HepG2 (cell line): ENCODE measurements around the gene TBC1D10B. TPM values are rescaled to one million over a fixed set of nuclear protein-coding genes. Genes with fewer than 3 reads are reported as not detected.
A peak's percentile ranks its signal among the peaks of the same experiment; 100 is the strongest.

Source experiments
- BCL6 ChIP-seq: IDR thresholded peaks from 2 replicates; pipeline ENCODE4 v1.6.1; 2016; ENCODE audit warnings: missing genetic modification reagents, missing compliant biosample characterization
- CBX5 ChIP-seq: sonication (generic); formaldehyde crosslinking; IDR thresholded peaks from 2 replicates; pipeline ENCODE4 v1.4.0; 2020; ENCODE audit warnings: missing genetic modification reagents, borderline replicate concordance
- CENPT ChIP-seq: sonication (generic); formaldehyde crosslinking; IDR thresholded peaks from 2 replicates; pipeline ENCODE4 v1.8.0; 2022; ENCODE audit warnings: low read depth, mild to moderate bottlenecking, moderate library complexity, missing genetic modification reagents
- CHD4 ChIP-seq: fragments of 200-600 bp; sonication (generic); IDR thresholded peaks from 2 replicates; pipeline ENCODE4 v1.7.0; 2017; ENCODE audit warnings: mild to moderate bottlenecking, low read length, borderline replicate concordance
- FOSL2 ChIP-seq: sonication (generic); formaldehyde crosslinking; IDR thresholded peaks from 2 replicates; pipeline ENCODE4 v1.4.0; 2020; ENCODE audit warnings: missing genetic modification reagents
- FOXA3 ChIP-seq: IDR thresholded peaks from 2 replicates; pipeline ENCODE4 v1.6.1; 2016; ENCODE audit warnings: missing genetic modification reagents, missing compliant biosample characterization
- FOXK1 ChIP-seq: sonication (generic); formaldehyde crosslinking; IDR thresholded peaks from 2 replicates; pipeline ENCODE4 v1.4.0; 2020; ENCODE audit warnings: low read depth, missing genetic modification reagents, borderline replicate concordance
- FUBP1 ChIP-seq: sonication (generic); formaldehyde crosslinking; IDR thresholded peaks from 2 replicates; pipeline ENCODE4 v1.5.1; 2020; ENCODE audit warnings: missing genetic modification reagents, mild to moderate bottlenecking, borderline replicate concordance
- GABPB1 ChIP-seq: IDR thresholded peaks from 2 replicates; pipeline ENCODE4 v1.6.1; 2016; ENCODE audit warnings: mild to moderate bottlenecking, missing genetic modification reagents, moderate library complexity, missing compliant biosample characterization
- HNF4A ChIP-seq: sonication (generic); formaldehyde crosslinking; IDR thresholded peaks from 2 replicates; pipeline ENCODE4 v1.4.0; 2020; ENCODE audit warnings: missing genetic modification reagents
- IRF9 ChIP-seq: sonication (generic); formaldehyde crosslinking; IDR thresholded peaks from 2 replicates; pipeline ENCODE4 v1.8.0; 2022; ENCODE audit warnings: missing genetic modification reagents, mild to moderate bottlenecking, borderline replicate concordance
- PBX3 ChIP-seq: sonication (generic); formaldehyde crosslinking; IDR thresholded peaks from 2 replicates; pipeline ENCODE4 v1.8.1; 2023; ENCODE audit warnings: missing genetic modification reagents, inconsistent platforms, borderline replicate concordance
- RAD51 ChIP-seq: fragments of 450-650 bp; IDR thresholded peaks from 2 replicates; pipeline ENCODE4 v1.6.1; 2016; ENCODE audit warnings: borderline replicate concordance
- RELA ChIP-seq: sonication (generic); formaldehyde crosslinking; IDR thresholded peaks from 2 replicates; pipeline ENCODE4 v1.4.0; 2020; ENCODE audit warnings: missing genetic modification reagents
- SOX6 ChIP-seq, 2 experiments: fragments of 450-650 bp in 1 of 2; sonication (generic) in 1 of 2; formaldehyde crosslinking in 1 of 2; IDR thresholded peaks; 2 replicates each; pipeline versions ENCODE4 v1.4.0 to v1.6.1; 2017 to 2020; ENCODE audit warnings: antibody characterized with exemption in 1 of 2, mild to moderate bottlenecking in 1 of 2, missing genetic modification reagents in 1 of 2
- TCF7L2 ChIP-seq: IDR thresholded peaks from 2 replicates; pipeline ENCODE4 v1.6.1; 2011; ENCODE audit warnings: mild to moderate bottlenecking, low read depth, low read length, moderate library complexity
- ZBTB7B ChIP-seq: sonication (generic); formaldehyde crosslinking; IDR thresholded peaks from 2 replicates; pipeline ENCODE4 v1.4.0; 2020; ENCODE audit warnings: missing genetic modification reagents
- ZFP36L1 ChIP-seq: sonication (generic); formaldehyde crosslinking; IDR thresholded peaks from 2 replicates; pipeline ENCODE4 v1.8.0; 2022; ENCODE audit warnings: mild to moderate bottlenecking, missing genetic modification reagents, moderate library complexity
- ZMYM3 ChIP-seq: sonication (generic); formaldehyde crosslinking; IDR thresholded peaks from 2 replicates; pipeline ENCODE4 v1.5.1; 2020; ENCODE audit warnings: mild to moderate bottlenecking, missing genetic modification reagents
- ZNF382 ChIP-seq: sonication (generic); formaldehyde crosslinking; IDR thresholded peaks from 2 replicates; pipeline ENCODE4 v1.5.0; 2020; ENCODE audit warnings: missing genetic modification reagents, mild to moderate bottlenecking, borderline replicate concordance
- ZNF441 ChIP-seq: sonication (generic); formaldehyde crosslinking; IDR thresholded peaks from 2 replicates; pipeline ENCODE4 v1.7.0; 2021; ENCODE audit warnings: missing genetic modification reagents, borderline replicate concordance
- ZNF710 ChIP-seq: sonication (generic); formaldehyde crosslinking; IDR thresholded peaks from 2 replicates; pipeline ENCODE4 v1.5.0; 2020; ENCODE audit warnings: mild to moderate bottlenecking, missing genetic modification reagents, borderline replicate concordance
- ZNF839 ChIP-seq: sonication (generic); formaldehyde crosslinking; IDR thresholded peaks from 2 replicates; pipeline ENCODE4 v1.4.0; 2020; ENCODE audit warnings: missing genetic modification reagents, mild to moderate bottlenecking, borderline replicate concordance
- polyA plus RNA-seq, 8 experiments: library from polyadenylated mRNA; depleted of rRNA in 3 of 8; stranded (reverse) in 7 of 8; unstranded in 1 of 8; fragments of >200 nt; fragmentation: Illumina TruSeq in 4 of 8; extraction: Trizol in 4 of 8; gene quantifications; 2 replicates each; pipeline versions ENCODE4 v1.2.1 to v1.2.3, GENCODE V29; 2011 to 2016; ENCODE audit warnings: low read depth in 4 of 8, missing spikeins in 1 of 8, mixed read lengths in 1 of 8; ENCODE audit not compliant: insufficient read depth in 1 of 8
- total RNA-seq, 5 experiments: library from RNA; depleted of rRNA; stranded (reverse); fragments of >200 nt; fragmentation: Illumina TruSeq; extraction: Trizol; gene quantifications; 2 replicates each; pipeline ENCODE4 v1.2.3, GENCODE V29; 2016; ENCODE audit warnings: low read depth in 1 of 5

Gene TBC1D10B
- total and polyA plus RNA-seq, 2 of the 13 experiments (the other 11 are each of a cell fraction or from before 2014, with no cell fraction given): 15.7 to 24.8 TPM

GRCh38 chr16:30352488-30353401 is 17.5 kb downstream of the TBC1D10B start (continued):
- no peak; the same call in 1 of the 2 replicates for TF ChIP-seq CENPT (CRISPR knock-in tag)
- no peak for TF ChIP-seq ZMYM3 (CRISPR knock-in tag)
- TF ChIP-seq SOX6 (IDR thresholded peaks at IDR 0.05): no peak
- no peak for TF ChIP-seq SOX6 (CRISPR knock-in tag; IDR thresholded peaks at IDR 0.05)
- no peak for TF ChIP-seq CBX5
- TF ChIP-seq GABPB1 (CRISPR knock-in tag): peak; percentile 52; the same call in 1 of the 2 replicates
- TF ChIP-seq ZBTB7B (CRISPR knock-in tag): peak; percentile 65; the same call in 1 of the 2 replicates
- TF ChIP-seq IRF9 (CRISPR knock-in tag): peak; percentile 70; the same call in 1 of the 2 replicates
- no peak for TF ChIP-seq FUBP1 (CRISPR knock-in tag)
- 0 out of 2 replicates have a peak, but pooled peaks have one; percentile 9 for TF ChIP-seq BCL6 (CRISPR knock-in tag)
- no peak for TF ChIP-seq ZNF710
- TF ChIP-seq RAD51: no peak
- peak; percentile 54 for TF ChIP-seq FOXA3 (CRISPR knock-in tag)
- TF ChIP-seq ZNF382 (CRISPR knock-in tag): no peak
- TF ChIP-seq ZNF441 (CRISPR knock-in tag): no peak
- TF ChIP-seq FOXK1 (CRISPR knock-in tag): peak; percentile 55; the same call in 1 of the 2 replicates
- no peak for TF ChIP-seq RELA
- TF ChIP-seq CHD4: no peak
- TF ChIP-seq FOSL2 (CRISPR knock-in tag): 0 out of 2 replicates have a peak, but pooled peaks have one; percentile 10
- peak; percentile 71 for TF ChIP-seq HNF4A (CRISPR knock-in tag)
- no peak for TF ChIP-seq TCF7L2
- peak; percentile 69; the same call in 1 of the 2 replicates for TF ChIP-seq ZFP36L1 (CRISPR knock-in tag)
- TF ChIP-seq PBX3 (CRISPR knock-in tag): no peak
- no peak for TF ChIP-seq ZNF839 (CRISPR knock-in tag)
